ENCODE data around the gene NOXA1.
"Not testable (repeated sequence)": the region's sequence is repeated elsewhere in the genome, so short reads cannot be mapped to it uniquely, and the experiment has no call there.

NOXA1 gene

DNA sequence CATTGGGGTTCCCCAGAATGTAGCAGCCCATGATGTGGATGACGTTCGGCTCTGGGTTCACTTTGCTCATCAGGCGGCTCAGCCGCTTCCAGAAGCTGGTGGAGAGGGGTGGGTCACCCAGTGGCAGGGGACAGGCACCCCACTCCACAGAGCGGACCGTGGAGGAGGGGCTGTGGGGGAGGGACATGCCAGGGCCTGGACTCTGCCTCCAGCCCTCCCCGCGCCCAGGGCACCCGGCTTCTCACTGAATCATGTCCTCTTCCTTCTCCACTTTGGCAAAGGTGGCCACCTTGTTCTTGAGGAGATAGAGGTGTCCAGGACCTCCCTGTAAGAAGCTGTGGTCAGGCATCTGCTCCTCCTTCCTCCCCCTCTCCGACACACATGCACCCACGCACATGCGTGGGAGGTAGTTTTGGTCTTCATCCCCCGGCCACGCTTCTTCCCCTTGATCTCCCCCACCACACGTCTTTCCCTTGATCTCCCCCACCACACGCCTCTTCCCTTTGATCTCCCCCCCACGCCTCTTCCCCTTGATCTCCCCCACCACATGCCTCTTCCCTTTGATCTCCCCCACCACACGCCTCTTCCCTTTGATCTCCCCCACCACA is 26.8 kb downstream of the NOXA1 start:
- Histone ChIP-seq H3K27me3 (ENCODE audit: low read depth, low read length) (no peaks in the 10 kb centered on the region), H3K9me3 (ENCODE audit: control insufficient read depth in 1 of 2, low read length in 2 of 2) (no peaks in the 10 kb centered on the region), H3K4me3 (ENCODE audit: low read depth in 1 of 2, low read length in 2 of 2) (no peak overlapping the region), H3K36me3 (ENCODE audit: control insufficient read depth in 1 of 2, insufficient read depth in 2 of 2, low read length in 2 of 2) (peaks cover 0 to 20% of the 10 kb centered on the region in 2 donors), H3K4me1 (ENCODE audit: control insufficient read depth in 1 of 2, insufficient read depth in 2 of 2, low read length in 2 of 2) (peaks cover 0 to 16% of the 10 kb centered on the region in 2 donors), H3K27ac (ENCODE audit: low read length) (no peak overlapping the region)

DNA sequence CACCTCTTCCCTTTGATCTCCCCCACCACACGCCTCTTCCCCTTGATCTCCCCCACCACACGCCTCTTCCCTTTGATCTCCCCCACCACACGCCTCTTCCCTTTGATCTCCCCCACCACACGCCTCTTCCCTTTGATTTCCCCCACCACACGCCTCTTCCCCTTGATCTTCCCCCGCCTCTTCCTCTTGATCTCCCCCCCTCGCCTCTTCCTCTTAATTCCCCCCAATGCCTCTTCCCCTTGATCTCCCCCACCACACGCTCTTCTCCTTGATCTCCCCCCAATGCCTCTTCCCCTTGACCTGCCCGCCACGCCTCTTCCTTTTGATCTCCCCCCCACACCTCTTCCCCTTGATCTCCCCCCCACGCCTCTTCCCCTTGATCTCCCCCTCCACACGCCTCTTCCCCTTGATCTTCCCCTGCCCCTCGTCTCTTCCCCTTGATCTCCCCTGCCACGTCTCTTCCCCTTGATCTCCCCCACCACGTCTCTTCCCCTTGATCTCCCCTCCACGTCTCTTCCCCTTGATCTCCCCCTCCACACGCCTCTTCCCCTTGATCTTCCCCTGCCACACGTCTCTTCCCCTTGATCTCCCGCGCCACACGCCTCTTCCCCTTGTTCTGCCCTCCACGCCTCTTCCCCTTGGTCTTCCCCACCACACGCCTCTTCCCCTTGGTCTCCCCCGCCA is 27.5 kb downstream of the NOXA1 start:
- H3K27me3 ChIP-seq (ENCODE audit: low read depth, low read length); H3K9me3 ChIP-seq (ENCODE audit: control insufficient read depth in 1 of 2, low read length in 2 of 2); H3K4me3 ChIP-seq (ENCODE audit: low read depth in 1 of 2, low read length in 2 of 2); H3K27ac ChIP-seq (ENCODE audit: low read length): not testable (repeated sequence)
- Histone ChIP-seq H3K36me3 (ENCODE audit: control insufficient read depth in 1 of 2, insufficient read depth in 2 of 2, low read length in 2 of 2) (peaks cover 0 to 20% of the 10 kb centered on the region in 2 donors), H3K4me1 (ENCODE audit: control insufficient read depth in 1 of 2, insufficient read depth in 2 of 2, low read length in 2 of 2) (peaks cover 0 to 20% of the 10 kb centered on the region in 2 donors)

DNA sequence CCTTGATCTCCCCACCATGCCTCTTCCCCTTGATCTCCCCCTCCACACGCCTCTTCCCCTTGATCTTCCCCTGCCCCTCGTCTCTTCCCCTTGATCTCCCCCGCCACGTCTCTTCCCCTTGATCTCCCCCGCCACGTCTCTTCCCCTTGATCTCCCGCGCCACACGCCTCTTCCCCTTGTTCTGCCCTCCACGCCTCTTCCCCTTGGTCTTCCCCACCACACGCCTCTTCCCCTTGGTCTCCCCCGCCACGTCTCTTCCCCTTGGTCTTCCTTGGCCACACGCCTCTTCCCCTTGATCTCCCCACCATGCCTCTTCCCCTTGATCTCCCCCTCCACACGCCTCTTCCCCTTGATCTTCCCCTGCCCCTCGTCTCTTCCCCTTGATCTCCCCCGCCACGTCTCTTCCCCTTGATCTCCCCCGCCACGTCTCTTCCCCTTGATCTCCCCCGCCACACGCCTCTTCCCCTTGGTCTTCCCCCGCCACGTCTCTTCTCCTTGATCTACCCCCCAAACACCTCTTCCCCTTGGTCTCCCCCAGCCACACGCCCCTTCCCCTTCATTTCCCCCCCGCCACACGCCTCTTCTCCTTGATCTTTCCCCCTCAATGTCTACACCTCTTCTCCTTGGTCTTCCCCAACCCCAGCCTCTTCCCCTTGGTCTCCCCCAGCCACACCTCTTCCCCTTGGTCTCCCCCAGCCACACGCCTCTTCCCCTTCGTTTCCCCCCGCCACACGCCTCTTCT is 28.2 kb downstream of the NOXA1 start:
- Histone ChIP-seq H3K36me3 (ENCODE audit: control insufficient read depth in 1 of 2, insufficient read depth in 2 of 2, low read length in 2 of 2) (peaks cover 0 to 20% of the 10 kb centered on the region in 2 donors), H3K4me1 (ENCODE audit: control insufficient read depth in 1 of 2, insufficient read depth in 2 of 2, low read length in 2 of 2) (peaks cover 0 to 20% of the 10 kb centered on the region in 2 donors)
- H3K27ac ChIP-seq (ENCODE audit: low read length); H3K9me3 ChIP-seq (ENCODE audit: control insufficient read depth in 1 of 2, low read length in 2 of 2); H3K27me3 ChIP-seq (ENCODE audit: low read depth, low read length); H3K4me3 ChIP-seq (ENCODE audit: low read depth in 1 of 2, low read length in 2 of 2): not testable (repeated sequence)

DNA sequence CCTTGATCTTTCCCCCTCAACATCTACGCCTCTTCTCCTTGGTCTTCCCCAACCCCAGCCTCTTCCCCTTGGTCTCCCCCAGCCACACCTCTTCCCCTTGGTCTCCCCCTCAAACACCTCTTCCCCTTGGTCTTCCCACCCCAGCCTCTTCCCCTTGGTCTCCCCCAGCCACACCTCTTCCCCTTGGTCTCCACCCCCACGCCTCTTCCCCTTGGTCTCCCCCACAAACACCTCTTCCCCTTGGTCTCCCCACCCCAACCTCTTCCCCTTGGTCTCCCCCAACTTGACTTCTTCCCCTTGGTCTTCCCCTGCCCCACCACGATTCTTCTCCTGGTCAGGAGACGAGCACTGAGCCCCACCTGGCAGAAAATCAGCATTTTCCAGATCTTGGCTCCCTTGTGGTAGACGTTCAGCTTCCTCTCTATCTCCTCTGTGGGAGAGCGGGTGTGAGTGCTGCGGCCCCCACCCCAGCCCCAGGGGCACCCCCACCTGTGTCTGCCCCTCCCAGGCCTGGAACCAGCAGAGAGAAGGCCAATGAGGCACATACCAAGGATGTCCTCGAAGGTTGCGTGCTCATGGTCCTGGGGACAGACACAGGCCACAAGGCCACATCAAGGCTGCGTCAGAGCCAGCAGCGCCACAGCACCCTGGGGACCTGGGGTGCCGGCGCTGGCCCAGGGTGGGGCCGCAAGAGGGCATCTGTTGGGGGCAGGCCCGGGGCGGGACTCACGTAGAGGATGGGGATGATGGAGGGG is 29.0 kb downstream of the NOXA1 start:
- H3K27me3 ChIP-seq (ENCODE audit: low read depth, low read length), result no peaks in the 10 kb centered on the region
- no peak overlapping the region for H3K4me3 ChIP-seq (ENCODE audit: low read depth in 1 of 2, low read length in 2 of 2)
- peaks cover 0 to 20% of the 10 kb centered on the region in 2 donors for H3K4me1 ChIP-seq (ENCODE audit: control insufficient read depth in 1 of 2, insufficient read depth in 2 of 2, low read length in 2 of 2)
- no peak overlapping the region for H3K27ac ChIP-seq (ENCODE audit: low read length)
- H3K36me3 ChIP-seq (ENCODE audit: control insufficient read depth in 1 of 2, insufficient read depth in 2 of 2, low read length in 2 of 2), result peaks cover 0 to 20% of the 10 kb centered on the region in 2 donors
- no peaks in the 10 kb centered on the region for H3K9me3 ChIP-seq (ENCODE audit: control insufficient read depth in 1 of 2, low read length in 2 of 2)

DNA sequence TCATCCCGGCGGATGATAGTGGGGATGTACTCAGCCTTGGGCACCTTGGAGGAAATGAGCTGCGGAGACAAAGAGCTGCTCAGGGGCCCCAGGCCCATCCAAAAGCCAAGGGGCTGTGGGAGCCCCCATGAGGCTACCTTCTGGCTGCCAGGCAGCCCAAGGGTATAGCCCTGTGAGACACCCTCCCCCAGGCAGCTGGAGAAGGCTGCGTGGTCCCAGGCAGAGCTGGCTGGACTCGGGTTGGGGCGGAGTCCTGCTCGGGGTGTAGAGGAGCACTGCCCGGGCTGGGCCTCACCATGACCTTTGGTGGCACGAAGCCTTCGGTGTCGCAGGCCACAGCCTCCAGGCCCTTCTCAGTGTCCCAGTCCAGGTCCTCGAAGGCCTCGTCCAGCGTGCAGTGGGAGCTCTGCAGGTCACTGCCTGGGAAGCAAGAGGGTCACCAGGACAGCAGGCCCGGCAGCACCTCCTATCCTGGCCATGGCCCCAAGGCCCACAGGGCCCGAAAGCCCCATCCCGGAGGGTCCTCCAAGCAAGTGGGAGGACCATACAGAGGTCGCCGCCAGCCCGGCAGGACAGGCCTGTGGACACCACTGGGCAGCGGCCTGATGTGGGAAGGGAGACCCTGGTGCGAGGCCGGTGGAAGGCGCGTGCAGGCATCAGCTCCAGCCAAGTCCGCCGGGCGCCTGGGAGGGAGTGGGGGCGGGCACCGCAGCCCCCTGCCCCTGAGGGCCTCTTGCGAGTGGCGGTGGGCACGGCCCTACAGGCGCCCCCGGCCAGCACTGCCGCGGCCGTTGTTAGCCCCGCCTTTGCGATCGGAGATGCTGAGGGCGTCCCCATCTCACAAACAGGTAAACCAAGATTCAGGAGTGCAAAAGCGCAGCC is 29.8 kb downstream of the NOXA1 start:
- peaks cover 0 to 28% of the 10 kb centered on the region in 2 donors for H3K4me1 ChIP-seq (ENCODE audit: control insufficient read depth in 1 of 2, insufficient read depth in 2 of 2, low read length in 2 of 2)
- H3K27me3 ChIP-seq (ENCODE audit: low read depth, low read length), result no peaks in the 10 kb centered on the region
- no peaks in the 10 kb centered on the region for H3K9me3 ChIP-seq (ENCODE audit: control insufficient read depth in 1 of 2, low read length in 2 of 2)
- peak overlapping the region in 1 of 2 donors; percentile 67 for H3K4me3 ChIP-seq (ENCODE audit: low read depth in 1 of 2, low read length in 2 of 2)
- peaks cover 0 to 20% of the 10 kb centered on the region in 2 donors for H3K36me3 ChIP-seq (ENCODE audit: control insufficient read depth in 1 of 2, insufficient read depth in 2 of 2, low read length in 2 of 2)
- H3K27ac ChIP-seq (ENCODE audit: low read length), result no peak overlapping the region

DNA sequence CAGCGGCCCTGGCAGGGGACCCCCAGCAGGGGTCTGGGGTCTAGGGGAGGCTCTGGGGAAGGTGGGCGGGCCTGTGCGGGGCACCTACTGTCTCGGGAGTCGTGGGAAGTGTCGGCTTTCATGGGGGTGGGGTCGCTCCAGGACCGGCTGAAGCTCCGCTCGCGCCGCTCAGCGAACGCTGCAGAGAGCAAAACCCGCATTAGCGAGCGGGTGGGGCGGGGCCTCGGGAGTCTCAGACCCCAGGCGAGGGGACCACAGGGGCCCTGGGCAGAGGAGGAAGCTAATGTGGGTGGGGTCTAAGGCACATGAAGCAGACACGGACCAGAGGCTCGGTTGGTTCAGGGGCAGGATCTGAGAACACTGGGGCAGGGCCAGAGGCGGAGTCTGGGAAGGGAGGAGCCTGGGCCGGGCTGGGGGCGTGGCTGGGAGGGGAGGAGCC is 30.5 kb downstream of the NOXA1 start:
- Histone ChIP-seq H3K4me1 (ENCODE audit: control insufficient read depth in 1 of 2, insufficient read depth in 2 of 2, low read length in 2 of 2) (peaks cover 0 to 35% of the 10 kb centered on the region in 2 donors), H3K36me3 (ENCODE audit: control insufficient read depth in 1 of 2, insufficient read depth in 2 of 2, low read length in 2 of 2) (peaks cover 0 to 17% of the 10 kb centered on the region in 2 donors), H3K27me3 (ENCODE audit: low read depth, low read length) (no peaks in the 10 kb centered on the region), H3K9me3 (ENCODE audit: control insufficient read depth in 1 of 2, low read length in 2 of 2) (no peaks in the 10 kb centered on the region), H3K27ac (ENCODE audit: low read length) (no peak overlapping the region), H3K4me3 (ENCODE audit: low read depth in 1 of 2, low read length in 2 of 2) (peak overlapping the region in 1 of 2 donors; percentile 67)

DNA sequence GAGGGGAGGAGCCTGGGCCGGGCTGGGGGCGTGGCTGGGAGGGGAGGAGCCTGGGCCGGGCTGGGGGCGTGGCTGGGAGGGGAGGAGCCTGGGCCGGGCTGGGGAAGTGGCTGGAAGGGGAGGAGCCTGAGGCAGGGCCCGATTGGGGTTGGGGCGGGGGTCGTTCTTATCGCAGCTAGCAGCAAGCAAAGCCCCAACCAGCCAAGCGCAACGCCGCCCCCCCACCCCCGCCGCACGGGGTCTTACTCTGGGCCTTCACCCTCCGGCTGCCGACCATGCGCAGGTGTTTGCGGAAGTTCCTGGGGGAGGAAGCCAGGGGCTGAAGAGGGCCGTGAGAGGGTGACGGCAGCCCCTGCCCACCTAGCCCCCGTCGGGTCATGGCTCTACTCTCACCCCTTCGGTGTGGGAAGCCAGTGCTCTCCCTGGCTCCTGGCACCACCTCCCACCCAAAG is 31.0 kb downstream of the NOXA1 start:
- no peaks in the 10 kb centered on the region for H3K9me3 ChIP-seq (ENCODE audit: control insufficient read depth in 1 of 2, low read length in 2 of 2)
- H3K36me3 ChIP-seq (ENCODE audit: control insufficient read depth in 1 of 2, insufficient read depth in 2 of 2, low read length in 2 of 2), result peaks cover 0 to 14% of the 10 kb centered on the region in 2 donors
- peak overlapping the region; percentile 46 to 60 for H3K4me3 ChIP-seq (ENCODE audit: low read depth in 1 of 2, low read length in 2 of 2)
- peaks cover 0 to 35% of the 10 kb centered on the region in 2 donors for H3K4me1 ChIP-seq (ENCODE audit: control insufficient read depth in 1 of 2, insufficient read depth in 2 of 2, low read length in 2 of 2)
- H3K27me3 ChIP-seq (ENCODE audit: low read depth, low read length), result no peaks in the 10 kb centered on the region
- peak overlapping the region; percentile 39 for H3K27ac ChIP-seq (ENCODE audit: low read length)

DNA sequence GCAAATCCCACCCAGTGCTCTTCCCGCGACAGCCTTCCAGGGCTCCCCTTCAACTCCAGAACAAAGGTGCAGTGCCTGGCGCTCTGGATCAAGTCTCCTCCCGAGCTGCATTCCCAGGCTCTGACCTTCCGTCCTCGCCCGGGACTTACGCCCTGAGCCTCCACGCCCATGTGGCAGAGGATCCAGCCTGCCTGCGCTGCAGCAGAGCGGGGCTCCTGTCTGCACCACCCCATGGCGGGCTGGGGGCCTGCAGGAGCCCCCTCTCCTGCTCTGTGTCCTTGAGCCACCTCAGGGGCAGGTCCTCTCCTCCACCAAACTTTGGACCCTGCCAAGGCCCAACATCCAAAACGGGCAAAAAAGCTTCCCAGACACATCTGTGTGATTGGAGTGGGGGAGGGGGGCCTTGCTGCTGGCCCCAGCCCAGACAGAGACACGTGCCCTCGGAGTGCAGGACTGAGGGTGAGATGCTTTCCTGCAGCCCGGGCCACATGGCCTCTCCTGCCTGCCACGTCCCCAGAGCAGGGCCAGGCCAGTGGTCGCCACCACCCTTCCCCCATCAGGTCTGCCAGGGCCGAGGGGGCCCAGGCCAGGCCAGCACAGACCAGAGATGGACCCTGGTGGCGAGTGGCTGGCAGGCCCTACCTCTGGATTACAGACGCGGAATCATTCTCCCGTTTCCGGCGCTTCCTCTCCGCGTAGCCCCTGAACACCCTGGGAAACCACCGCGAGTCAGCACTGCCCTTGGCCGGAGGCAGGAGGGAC is 31.6 kb downstream of the NOXA1 start:
- H3K4me3 ChIP-seq (ENCODE audit: low read depth in 1 of 2, low read length in 2 of 2), result peak overlapping the region; percentile 46 to 60
- peak overlapping the region; percentile 39 for H3K27ac ChIP-seq (ENCODE audit: low read length)

DNA sequence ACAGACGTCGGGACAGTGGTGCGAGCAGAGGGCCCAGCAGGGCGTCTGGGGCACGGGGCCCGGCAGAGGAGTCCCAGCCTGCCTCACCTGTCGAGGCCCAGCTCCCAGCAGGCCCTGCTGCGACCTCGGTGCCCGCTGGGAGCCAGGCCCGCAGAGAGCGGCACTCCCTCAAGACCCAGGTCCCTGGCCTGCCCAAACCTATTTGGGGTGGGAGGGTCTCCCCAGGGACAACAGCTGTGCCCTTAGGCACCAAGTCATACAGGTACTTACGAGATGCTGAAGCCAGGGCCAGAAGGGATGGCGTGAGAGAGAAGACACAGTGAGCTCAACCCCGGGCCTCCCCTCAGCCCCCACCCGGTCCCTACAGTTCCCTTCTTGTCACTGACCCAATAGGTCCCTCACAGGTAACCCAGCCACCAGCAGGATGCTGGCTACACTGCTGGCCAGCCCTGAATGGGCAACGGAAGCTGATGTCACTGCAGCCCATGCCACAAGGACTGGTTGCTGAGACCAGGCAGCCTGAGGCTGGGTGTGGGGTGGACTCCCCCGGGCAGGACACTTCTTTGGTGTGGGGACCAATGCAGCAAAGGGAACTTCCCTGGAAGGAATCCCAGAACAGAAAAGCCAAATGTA is 32.3 kb downstream of the NOXA1 start:
- Histone ChIP-seq H3K27me3 (ENCODE audit: low read depth, low read length) (no peaks in the 10 kb centered on the region), H3K4me1 (ENCODE audit: control insufficient read depth in 1 of 2, insufficient read depth in 2 of 2, low read length in 2 of 2) (peaks cover 3 to 40% of the 10 kb centered on the region in 2 donors), H3K9me3 (ENCODE audit: control insufficient read depth in 1 of 2, low read length in 2 of 2) (no peaks in the 10 kb centered on the region), H3K36me3 (ENCODE audit: control insufficient read depth in 1 of 2, insufficient read depth in 2 of 2, low read length in 2 of 2) (peaks cover 0 to 7% of the 10 kb centered on the region in 2 donors), H3K27ac (ENCODE audit: low read length) (no peak overlapping the region), H3K4me3 (ENCODE audit: low read depth in 1 of 2, low read length in 2 of 2) (no peak overlapping the region)

More for the DNA sequence above, 31.6 kb downstream of the NOXA1 start:
- H3K36me3 ChIP-seq (ENCODE audit: control insufficient read depth in 1 of 2, insufficient read depth in 2 of 2, low read length in 2 of 2), result peaks cover 0 to 8% of the 10 kb centered on the region in 2 donors
- H3K9me3 ChIP-seq (ENCODE audit: control insufficient read depth in 1 of 2, low read length in 2 of 2), result no peaks in the 10 kb centered on the region
- peaks cover 3 to 39% of the 10 kb centered on the region in 2 donors for H3K4me1 ChIP-seq (ENCODE audit: control insufficient read depth in 1 of 2, insufficient read depth in 2 of 2, low read length in 2 of 2)
- no peaks in the 10 kb centered on the region for H3K27me3 ChIP-seq (ENCODE audit: low read depth, low read length)
